DND-41 (cell line): ENCODE data around the gene SLC1A2.

Source experiments
- CTCF ChIP-seq: IDR thresholded peaks from 2 replicates; pipeline ENCODE4 v1.5.1; 2012; ENCODE audit warnings: borderline replicate concordance, low read length, moderate library complexity, mild to moderate bottlenecking; ENCODE audit not compliant: poor library complexity, severe bottlenecking; ENCODE audit errors: extremely low read depth
- EZH2 ChIP-seq: IDR thresholded peaks from 3 replicates; pipeline ENCODE4 v1.6.1; 2012; ENCODE audit warnings: borderline replicate concordance, low read depth, mild to moderate bottlenecking, moderate library complexity, low read length, inconsistent platforms; ENCODE audit not compliant: severe bottlenecking

GRCh38 chr11:35463331-35463751, 44.0 kb upstream of the SLC1A2 start:
- TF ChIP-seq CTCF (no peak), EZH2 (no peak)
